HG02870 (cell line): Measurements from ENCODE around the gene HIGD2B.
"Not testable (repeated sequence)": the region's sequence is repeated elsewhere in the genome, so short reads cannot be mapped to it uniquely, and the experiment has no call there.

Source experiments
- ATAC-seq: cut with Tn5 transposase; IDR thresholded peaks from one replicate; pipeline ENCODE4 v1.9.1; 2021; ENCODE audit warnings: mild to moderate bottlenecking, moderate library complexity; ENCODE audit not compliant: unreplicated experiment

HIGD2B gene

GRCh38 chr15:72685925-72686794 is at the start of gene HIGD2B, which contains the start of gene BBS4:
Gene HIGD2B (minus strand): TSS chr15:72686182. CDS start chr15:72676374, 9,808 bp downstream.
Gene BBS4 (plus strand): TSS chr15:72686207. CDS start chr15:72686228, 21 bp downstream.
- peak; percentile 95 for ATAC-seq

DNA sequence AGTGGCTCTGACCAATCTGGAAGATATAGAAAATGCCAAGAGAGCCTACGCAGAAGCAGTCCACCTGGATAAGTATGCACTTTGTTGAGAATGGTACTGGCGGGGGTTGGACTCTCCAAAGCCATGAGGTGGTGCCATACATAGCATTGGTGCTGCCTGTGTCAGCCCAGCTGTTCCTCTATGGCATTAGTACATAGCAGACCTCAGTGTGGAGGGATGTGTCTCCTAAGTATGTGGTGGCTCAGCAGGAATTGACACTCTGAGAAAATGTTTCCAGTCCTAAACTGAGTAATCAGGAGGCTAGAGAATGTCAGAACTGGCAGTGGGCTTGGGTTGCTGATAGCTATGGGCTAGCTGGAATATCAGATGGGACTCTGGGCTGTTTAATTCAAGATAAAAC is 49.1 kb upstream of the HIGD2B start:
- no peak for ATAC-seq

DNA sequence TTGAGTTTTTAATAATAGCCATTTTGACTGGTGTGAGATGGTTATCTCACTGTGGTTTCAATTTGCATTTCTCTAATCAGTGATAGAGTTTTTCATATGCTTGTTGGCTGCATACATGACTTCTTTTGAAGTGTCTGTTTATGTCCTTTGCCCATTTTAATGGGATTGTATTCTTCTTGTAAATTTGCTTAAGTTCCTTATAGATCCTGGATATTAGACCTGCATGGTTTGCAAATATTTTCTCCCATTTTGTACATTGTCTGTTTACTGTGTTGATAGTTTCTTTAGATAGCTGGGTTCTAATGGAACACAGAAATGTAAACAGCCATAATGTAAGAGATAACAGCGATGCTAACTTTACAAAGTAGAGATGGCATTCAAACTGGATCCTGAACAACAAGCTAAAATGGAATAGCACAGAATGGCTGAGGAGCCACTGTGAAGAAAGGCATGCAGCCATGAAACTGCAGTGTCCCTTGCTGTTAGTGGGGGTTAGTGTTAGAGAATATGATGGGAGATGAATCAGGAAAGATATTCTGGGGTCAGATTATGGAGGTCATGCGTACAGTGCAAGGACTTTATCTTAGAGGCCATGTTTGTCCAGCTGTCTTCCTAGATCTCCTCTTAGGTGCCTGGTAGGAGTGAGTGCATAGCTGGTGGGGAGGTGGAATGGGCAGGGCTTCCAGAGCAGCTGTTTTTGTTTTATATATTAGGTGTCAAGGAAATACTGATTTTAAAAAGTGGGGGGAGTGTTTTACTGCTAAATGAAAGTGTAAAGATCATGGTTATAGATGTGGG is 48.2 kb upstream of the HIGD2B start:
- ATAC-seq, result no peak

- ATAC-seq, result no peak
These were observed 46.5 kb upstream of the HIGD2B start for GRCh38 chr15:72732516-72732915.

DNA sequence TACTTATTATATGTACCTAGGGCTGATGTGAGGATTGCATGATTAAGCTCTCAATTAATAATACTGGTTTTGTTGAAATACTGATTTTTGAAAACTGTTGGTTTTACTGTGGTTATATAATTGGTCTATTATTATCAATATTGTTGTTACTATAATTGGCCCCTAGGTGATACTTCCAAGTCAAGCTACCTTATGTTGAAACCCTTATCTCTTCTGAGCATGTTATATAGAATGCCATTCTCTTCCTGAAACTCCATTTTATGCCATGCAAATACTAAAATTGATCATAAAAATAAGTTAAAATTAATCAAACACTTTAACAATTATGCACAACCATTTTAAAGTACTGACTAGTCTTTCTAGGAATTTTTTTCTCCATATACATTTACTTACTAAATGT is 46.1 kb upstream of the HIGD2B start:
- ATAC-seq, result no peak

- no peak for ATAC-seq
These were observed 42.8 kb upstream of the HIGD2B start for GRCh38 chr15:72728821-72729220.

DNA sequence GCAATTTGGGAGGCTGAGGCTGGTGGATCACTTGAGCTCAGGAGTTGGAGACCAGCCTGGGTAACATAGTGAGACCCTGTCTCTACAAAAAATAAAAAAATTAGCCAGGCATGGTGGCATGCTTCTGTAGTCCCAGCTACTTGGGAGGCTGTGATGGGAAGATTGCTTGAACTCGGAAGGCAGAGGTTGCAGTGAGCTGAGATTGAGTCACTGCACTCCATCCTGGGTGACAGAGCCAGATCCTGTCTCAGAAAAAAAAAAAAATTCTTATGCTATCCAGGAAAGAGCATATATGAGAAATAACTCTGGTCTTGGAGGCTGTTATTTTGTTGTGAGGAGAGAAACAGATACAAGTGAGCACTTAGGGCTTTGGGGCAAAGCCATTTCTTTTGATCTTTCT is 42.3 kb upstream of the HIGD2B start:
- ATAC-seq, result not testable (repeated sequence)

DNA sequence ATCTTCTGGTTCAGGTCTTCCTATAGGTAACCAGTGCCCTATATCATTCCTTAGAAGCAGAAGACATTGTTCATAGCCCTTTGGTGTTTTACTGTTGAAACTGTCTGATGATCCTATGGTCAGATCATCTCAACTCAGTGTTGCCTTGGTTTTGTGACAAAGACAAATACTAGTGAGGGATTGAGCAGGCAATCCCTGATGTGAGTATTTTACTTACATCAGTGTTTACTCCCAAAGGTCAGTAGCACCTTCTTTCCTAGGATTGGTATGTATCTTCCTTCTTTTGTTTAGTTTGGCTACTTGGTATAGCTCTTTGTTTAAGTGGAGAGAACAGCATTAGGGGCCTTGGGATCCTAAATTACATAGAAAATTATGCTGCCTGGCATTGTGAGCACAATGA is 41.2 kb upstream of the HIGD2B start:
- no peak for ATAC-seq

- not testable (repeated sequence) for ATAC-seq
These were observed 39.9 kb upstream of the HIGD2B start for GRCh38 chr15:72725851-72726250.

DNA sequence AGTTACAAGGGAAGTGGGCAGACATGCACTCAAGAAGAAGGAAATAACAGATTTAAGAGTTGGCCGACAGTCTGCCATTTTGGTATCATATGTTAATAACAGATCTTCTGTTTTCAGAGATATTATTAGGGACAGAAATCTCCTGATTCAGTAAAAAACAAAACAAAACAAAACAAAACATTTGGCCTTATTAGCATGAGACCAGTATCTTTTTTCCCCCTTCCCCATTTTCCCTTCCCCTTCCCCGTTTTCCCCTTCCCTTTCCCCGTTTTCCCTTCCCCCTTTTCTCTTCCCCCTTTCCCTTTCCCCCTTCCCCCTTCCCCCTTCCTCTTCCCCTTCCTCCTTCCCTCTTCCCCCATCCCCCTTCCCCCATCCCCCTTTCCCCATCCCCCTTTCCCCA is 39.5 kb upstream of the HIGD2B start:
- no peak for ATAC-seq

DNA sequence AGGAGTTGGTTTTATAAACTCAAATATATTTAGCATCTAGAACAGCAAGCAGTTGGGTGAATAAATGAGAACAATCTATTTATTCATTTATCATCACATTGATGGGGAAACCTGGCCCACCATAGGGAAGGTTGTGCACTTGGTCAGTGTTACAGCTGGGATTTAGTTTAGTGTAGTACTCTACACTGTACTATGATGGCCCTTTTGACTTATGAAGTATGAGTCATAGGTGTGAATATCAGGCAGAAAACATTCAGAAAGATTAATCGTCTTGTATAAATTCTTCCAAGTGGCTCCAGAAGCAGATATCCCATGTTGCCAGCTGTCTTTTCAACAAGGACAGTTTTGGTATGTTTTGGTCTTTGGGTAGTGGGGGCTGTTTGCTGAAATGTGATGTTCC is 38.0 kb upstream of the HIGD2B start:
- ATAC-seq, result no peak

- ATAC-seq, result no peak
These were observed 36.2 kb upstream of the HIGD2B start for GRCh38 chr15:72722071-72722696.

- ATAC-seq, result not testable (repeated sequence)
These were observed 22.7 kb upstream of the HIGD2B start for GRCh38 chr15:72708551-72709303.

DNA sequence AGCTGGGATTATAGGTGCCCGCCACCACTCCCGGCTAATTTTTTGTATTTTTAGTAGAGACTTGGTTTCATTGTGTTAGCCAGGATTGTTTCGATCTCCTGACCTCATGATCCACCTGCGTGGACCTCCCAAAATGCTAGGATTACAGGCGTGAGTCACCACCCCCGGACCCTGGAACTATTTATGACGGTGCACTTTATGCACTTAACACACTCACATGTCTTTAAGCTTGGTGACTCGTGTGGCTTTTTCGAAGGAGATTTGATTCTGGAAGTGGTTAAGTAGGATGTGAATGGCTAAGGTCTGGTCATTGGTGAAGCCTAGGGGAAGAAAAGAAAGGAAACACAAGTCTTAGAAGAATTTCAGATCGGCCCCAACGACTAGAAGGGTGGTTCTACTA is 20.3 kb upstream of the HIGD2B start:
- no peak for ATAC-seq

- no peak for ATAC-seq
These were observed 14.1 kb upstream of the HIGD2B start for GRCh38 chr15:72700076-72700475.

DNA sequence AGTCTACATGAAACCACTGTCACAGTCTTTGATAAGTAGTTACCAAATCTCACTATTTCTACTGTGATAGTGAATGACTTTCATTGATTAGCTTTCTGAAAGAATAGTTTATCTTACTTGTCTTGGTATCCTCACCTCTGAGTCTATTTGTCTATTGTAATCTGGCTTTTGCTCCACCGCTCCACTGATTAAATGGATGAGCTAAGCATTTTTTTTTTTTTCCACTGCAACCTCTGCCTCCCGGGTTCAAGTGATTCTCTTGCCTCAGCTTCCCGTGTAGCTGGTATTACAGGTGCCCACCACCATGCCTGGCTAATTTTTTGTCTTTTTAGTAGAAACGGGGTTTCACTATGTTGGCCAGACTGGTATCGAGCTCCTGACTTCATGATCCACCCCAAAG is 13.0 kb upstream of the HIGD2B start:
- no peak for ATAC-seq

GRCh38 chr15:72690938-72691337 is 5.0 kb upstream of the HIGD2B start:
- ATAC-seq, result no peak

DNA sequence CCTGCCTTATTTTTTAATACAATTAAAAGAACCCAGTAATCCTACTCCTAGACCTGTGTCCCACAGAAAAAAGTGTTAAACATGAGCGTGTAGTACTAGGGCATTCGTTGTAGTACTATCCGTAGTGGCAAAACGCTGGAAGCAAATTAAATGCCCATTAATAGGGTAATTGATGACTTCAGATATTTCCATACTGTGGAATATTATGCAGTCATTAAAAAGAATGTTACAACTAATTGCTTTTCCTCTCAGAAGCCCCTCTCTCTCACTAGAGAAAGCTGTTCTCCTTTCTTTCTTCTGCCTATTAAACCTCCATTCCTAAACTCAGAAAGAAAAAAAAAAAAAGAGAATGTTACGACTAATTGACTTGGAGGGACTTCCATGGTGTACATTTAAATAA is 2.7 kb upstream of the HIGD2B start:
- no peak for ATAC-seq

- no peak for ATAC-seq
These were observed 569 bp downstream of the HIGD2B start for GRCh38 chr15:72685301-72685924.

DNA sequence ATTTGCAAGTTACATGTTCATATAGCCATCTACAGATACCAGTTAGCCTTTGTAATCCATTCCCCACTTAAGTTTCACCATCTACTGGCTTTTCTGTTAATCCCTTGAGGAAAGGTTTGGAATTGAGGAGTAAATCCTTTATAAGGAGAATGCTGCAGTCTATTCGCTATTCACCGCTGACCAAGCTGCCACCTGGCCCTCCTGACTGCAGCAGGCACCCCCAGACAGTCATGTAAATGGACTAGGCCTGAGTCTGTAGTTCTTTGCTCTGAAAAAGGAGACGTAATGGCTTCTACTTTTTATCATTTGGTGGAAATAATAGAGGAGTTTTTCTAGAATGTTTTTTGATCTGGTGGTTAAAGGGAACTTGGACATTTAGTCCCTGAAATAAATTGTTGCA is 3.2 kb downstream of the HIGD2B start:
- ATAC-seq, result no peak
